ENCODE data around the gene XRCC2.

Gene XRCC2

DNA sequence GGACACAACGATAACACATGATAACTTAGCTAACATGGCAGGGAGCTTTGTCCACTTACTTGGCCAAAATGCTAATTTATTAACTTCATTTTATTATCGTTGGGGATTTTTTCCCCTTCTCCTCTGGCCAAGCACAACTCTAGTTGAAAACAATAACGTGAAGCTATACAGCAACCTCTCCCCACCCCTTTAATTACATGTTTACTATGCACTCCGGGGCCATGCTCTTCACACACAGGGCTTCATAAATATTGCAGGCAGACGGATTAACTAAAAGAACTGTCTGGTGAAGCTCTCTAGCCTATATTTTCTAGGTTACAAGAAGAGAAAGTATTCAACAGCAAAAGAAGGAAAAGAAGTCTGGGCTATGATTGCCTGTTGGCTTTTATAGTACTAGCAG is 51.7 kb downstream of the XRCC2 start:
- peaks cover 7% of the 10 kb centered on the region for H3K27me3 Mint-ChIP-seq (ENCODE audit: low read depth, poor library complexity)
- TF ChIP-seq, protein P1, sequence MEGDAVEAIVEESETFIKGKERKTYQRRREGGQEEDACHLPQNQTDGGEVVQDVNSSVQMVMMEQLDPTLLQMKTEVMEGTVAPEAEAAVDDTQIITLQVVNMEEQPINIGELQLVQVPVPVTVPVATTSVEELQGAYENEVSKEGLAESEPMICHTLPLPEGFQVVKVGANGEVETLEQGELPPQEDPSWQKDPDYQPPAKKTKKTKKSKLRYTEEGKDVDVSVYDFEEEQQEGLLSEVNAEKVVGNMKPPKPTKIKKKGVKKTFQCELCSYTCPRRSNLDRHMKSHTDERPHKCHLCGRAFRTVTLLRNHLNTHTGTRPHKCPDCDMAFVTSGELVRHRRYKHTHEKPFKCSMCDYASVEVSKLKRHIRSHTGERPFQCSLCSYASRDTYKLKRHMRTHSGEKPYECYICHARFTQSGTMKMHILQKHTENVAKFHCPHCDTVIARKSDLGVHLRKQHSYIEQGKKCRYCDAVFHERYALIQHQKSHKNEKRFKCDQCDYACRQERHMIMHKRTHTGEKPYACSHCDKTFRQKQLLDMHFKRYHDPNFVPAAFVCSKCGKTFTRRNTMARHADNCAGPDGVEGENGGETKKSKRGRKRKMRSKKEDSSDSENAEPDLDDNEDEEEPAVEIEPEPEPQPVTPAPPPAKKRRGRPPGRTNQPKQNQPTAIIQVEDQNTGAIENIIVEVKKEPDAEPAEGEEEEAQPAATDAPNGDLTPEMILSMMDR (IDR thresholded peaks at IDR 0.05): no peak
- no peak overlapping the region for H3K4me3 Mint-ChIP-seq
- peaks cover 20% of the 10 kb centered on the region for H3K9me3 Mint-ChIP-seq
- H3K4me1 Mint-ChIP-seq: no peaks in the 10 kb centered on the region
- H3K36me3 Mint-ChIP-seq (ENCODE audit: low read depth): no peaks in the 10 kb centered on the region
- H3K27ac Mint-ChIP-seq: no peak overlapping the region
- no peak for DNase-seq

DNA sequence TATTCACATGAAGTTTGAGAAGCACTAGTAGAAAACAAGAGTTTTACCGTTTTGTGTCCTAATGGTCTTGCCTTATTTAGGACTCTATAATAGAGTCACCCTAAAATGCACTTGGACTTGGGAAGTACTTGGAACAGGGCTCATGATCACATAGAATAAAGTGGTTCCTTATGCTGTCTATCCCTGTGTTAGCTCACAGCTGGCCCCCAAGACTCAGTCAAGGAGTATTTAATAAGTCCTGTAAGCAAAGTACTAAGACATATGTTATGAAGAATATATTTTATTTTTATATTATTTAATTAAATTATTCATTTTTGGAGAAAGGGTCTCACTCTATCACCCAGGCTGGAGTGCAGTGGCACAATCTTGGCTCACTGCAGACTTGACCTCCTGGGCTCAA is 54.5 kb downstream of the XRCC2 start:
- peaks cover 8% of the 10 kb centered on the region for H3K9me3 Mint-ChIP-seq
- TF ChIP-seq, protein P1 (IDR thresholded peaks at IDR 0.05): no peak
- no peak for DNase-seq
- no peak overlapping the region for H3K27ac Mint-ChIP-seq
- peaks cover 9% of the 10 kb centered on the region for H3K27me3 Mint-ChIP-seq (ENCODE audit: low read depth, poor library complexity)
- no peaks in the 10 kb centered on the region for H3K36me3 Mint-ChIP-seq (ENCODE audit: low read depth)
- no peaks in the 10 kb centered on the region for H3K4me1 Mint-ChIP-seq
- H3K4me3 Mint-ChIP-seq: no peak overlapping the region

DNA sequence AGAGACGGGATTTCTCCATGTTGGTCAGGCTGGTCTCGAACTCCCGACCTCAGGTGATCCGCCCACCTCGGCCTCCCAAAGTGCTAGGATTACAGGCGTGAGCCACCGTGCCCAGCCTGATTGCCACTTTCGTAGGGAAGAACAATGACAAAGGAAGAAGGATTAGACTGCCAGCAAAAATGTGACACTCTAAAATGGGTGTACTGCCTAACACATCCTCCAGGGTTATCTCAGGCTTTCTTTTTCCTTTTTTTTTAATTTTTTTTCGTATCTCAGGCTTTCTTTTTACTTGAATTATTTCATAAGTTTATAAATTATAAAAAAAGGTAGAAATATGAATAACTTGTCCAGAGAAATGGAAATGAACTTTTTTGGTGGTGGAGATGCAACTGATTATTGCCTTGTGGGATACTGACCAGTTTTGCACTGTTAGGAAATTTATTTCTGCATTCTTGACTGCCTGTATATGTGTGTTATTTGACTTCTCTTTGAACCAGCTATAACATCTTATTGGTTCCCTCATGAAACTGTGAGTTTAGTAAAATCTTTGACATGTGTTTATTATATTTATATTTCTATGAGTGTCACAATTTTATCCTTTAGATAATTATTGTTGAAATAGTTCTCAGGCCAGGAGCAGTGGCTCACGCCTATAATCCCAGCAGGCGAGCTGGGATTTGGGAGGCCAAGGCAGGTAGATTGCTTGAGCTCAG is 56.8 kb downstream of the XRCC2 start:
- H3K4me3 Mint-ChIP-seq: no peak overlapping the region
- TF ChIP-seq, protein P1 (IDR thresholded peaks at IDR 0.05): no peak
- H3K27ac Mint-ChIP-seq: no peak overlapping the region
- peaks cover 10% of the 10 kb centered on the region for H3K27me3 Mint-ChIP-seq (ENCODE audit: low read depth, poor library complexity)
- DNase-seq: no peak
- H3K36me3 Mint-ChIP-seq (ENCODE audit: low read depth): no peaks in the 10 kb centered on the region
- H3K9me3 Mint-ChIP-seq: peaks cover 4% of the 10 kb centered on the region
- H3K4me1 Mint-ChIP-seq: peaks cover 4% of the 10 kb centered on the region

DNA sequence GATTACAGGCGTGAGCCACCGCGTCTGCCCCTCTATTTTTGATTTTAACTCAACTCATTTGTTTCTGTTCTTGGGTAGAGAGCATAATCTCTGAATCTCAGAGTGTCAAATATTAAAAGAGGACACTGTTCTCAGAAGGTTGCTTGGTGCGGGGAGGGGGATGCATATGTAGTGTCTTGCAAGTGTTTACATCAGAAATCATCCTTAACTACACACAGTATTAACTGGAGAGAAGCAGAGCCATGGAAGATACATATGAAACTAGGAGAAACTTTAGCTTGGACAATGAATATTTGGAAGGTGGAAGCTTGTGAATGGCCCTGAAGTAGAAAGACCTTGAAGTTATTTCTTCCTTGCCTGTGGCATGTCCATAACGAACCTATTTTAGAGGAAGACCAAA is 57.5 kb downstream of the XRCC2 start:
- peaks cover 4% of the 10 kb centered on the region for H3K9me3 Mint-ChIP-seq
- H3K27me3 Mint-ChIP-seq (ENCODE audit: low read depth, poor library complexity): peaks cover 7% of the 10 kb centered on the region
- DNase-seq: no peak
- H3K4me1 Mint-ChIP-seq: peaks cover 4% of the 10 kb centered on the region
- H3K4me3 Mint-ChIP-seq: no peak overlapping the region
- TF ChIP-seq, protein P1 (IDR thresholded peaks at IDR 0.05): no peak
- no peaks in the 10 kb centered on the region for H3K36me3 Mint-ChIP-seq (ENCODE audit: low read depth)
- no peak overlapping the region for H3K27ac Mint-ChIP-seq

DNA sequence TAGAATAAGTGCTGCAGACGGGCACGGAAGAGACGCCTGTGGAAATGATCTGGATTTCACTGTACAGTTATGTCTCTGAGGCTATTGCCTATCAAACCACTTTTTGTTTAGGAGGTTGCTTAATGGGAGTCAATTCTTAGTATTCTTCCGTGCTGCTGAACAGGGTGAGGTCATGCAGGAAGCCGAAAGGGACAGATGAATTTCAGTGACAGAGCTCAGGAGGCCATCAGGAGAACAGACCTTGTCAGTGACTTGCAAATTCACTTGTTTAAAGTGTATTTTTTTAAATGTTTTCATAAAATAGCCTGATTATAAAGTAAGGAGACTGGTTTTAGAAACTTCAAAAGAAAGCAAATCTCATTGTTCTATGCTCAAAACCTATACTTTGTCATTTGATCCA is 58.9 kb downstream of the XRCC2 start:
- TF ChIP-seq, protein P1 (IDR thresholded peaks at IDR 0.05): no peak
- H3K4me3 Mint-ChIP-seq: no peak overlapping the region
- H3K27ac Mint-ChIP-seq: no peak overlapping the region
- peaks cover 4% of the 10 kb centered on the region for H3K4me1 Mint-ChIP-seq
- H3K36me3 Mint-ChIP-seq (ENCODE audit: low read depth): no peaks in the 10 kb centered on the region
- peaks cover 16% of the 10 kb centered on the region for H3K9me3 Mint-ChIP-seq
- H3K27me3 Mint-ChIP-seq (ENCODE audit: low read depth, poor library complexity): peaks cover 2% of the 10 kb centered on the region
- no peak for DNase-seq
